Karpas-422 (cell line): ENCODE results near the gene SPTBN1. TPM values are rescaled to one million over a fixed set of nuclear protein-coding genes. Genes with fewer than 3 reads are reported as not detected.

ENCODE experiments used
- total RNA-seq: library from RNA; depleted of rRNA; stranded (reverse); fragments of >200 nt; shearing (Covaris generic); gene quantifications from 2 replicates; pipeline ENCODE4 v1.2.3, GENCODE V29; 2014; ENCODE audit warnings: low replicate concordance; rRNA removed

Gene SPTBN1
- total RNA-seq, 1 experiment from 2014 or later, result 6.2 TPM

Other genes with a start within 250 kb of the SPTBN1 start
- gene TSPYL6, start 200.1 kb upstream of the SPTBN1 start, total RNA-seq, result 0.60 TPM in 1 of 2 replicates, not detected in the other